H1 (cell line): Measurements from ENCODE around the gene FGF3. TPM values are rescaled to one million over a fixed set of nuclear protein-coding genes. Genes with fewer than 3 reads are reported as not detected.

Source experiments
- CTCF ChIA-PET: fragments of 300-600 bp; sonication (Branson Sonifier 250); formaldehyde crosslinking; loops from one replicate; lab custom pipeline; 2021; ENCODE audit not compliant: partially characterized antibody; lab: Charles Lee
- POLR2A ChIA-PET: fragments of 300-600 bp; sonication (Branson Sonifier 250); formaldehyde crosslinking; loops from one replicate; lab custom pipeline; 2021; ENCODE audit warnings: inconsistent platforms; ENCODE audit not compliant: partially characterized antibody; lab: Charles Lee
- DNase-seq, 2 experiments: peaks; one replicate each; pipeline versions ENCODE4 v3.0.0 to v3.0.0-alpha.2; 2010 to 2022; ENCODE audit warnings: low spot score in 2 of 2, low read depth in 1 of 2, mixed read lengths in 1 of 2
- FAIRE-seq: peaks from 2 replicates; lab custom pipeline; 2011; peaks lifted over from hg19 to GRCh38; lab: Jason Lieb, UNC
- H2AFZ ChIP-seq: 2 replicates; pipeline ENCODE4 v1.8.1; 2012; ENCODE audit warnings: low read length, inconsistent platforms
- H2AK5ac ChIP-seq: 2 replicates; pipeline ENCODE4 v1.6.1; 2013; ENCODE audit warnings: low read depth, low read length
- H2BK120ac ChIP-seq: replicated peaks from 2 replicates; pipeline ENCODE3; 2013; ENCODE audit warnings: low read depth, low read length, inconsistent platforms
- H2BK12ac ChIP-seq: 2 replicates; pipeline ENCODE4 v1.6.1; 2013; ENCODE audit warnings: low read depth, low read length
- H2BK15ac ChIP-seq: 2 replicates; pipeline ENCODE4 v1.6.1; 2013; ENCODE audit warnings: low read length
- H2BK20ac ChIP-seq: 2 replicates; pipeline ENCODE4 v1.6.1; 2013; ENCODE audit warnings: low read length
- H2BK5ac ChIP-seq: 2 replicates; pipeline ENCODE4 v1.6.1; 2013; ENCODE audit warnings: low read depth, low read length
- H3K14ac ChIP-seq: 2 replicates; pipeline ENCODE4 v1.6.1; 2013; ENCODE audit warnings: inconsistent platforms; ENCODE audit not compliant: insufficient read length
- H3K18ac ChIP-seq: 2 replicates; pipeline ENCODE4 v1.6.1; 2013; ENCODE audit warnings: low read length; ENCODE audit errors: extremely low read depth
- H3K23ac ChIP-seq: 2 replicates; pipeline ENCODE4 v1.6.1; 2013; ENCODE audit warnings: inconsistent platforms; ENCODE audit not compliant: insufficient read length
- H3K23me2 ChIP-seq: 2 replicates; pipeline ENCODE4 v1.6.1; 2013; ENCODE audit warnings: low read depth, low read length
- H3K27ac ChIP-seq: 2 replicates; pipeline ENCODE4 v1.6.1; 2011; ENCODE audit warnings: low read depth, low read length, inconsistent platforms
- H3K27me3 ChIP-seq, 4 experiments: replicated peaks in 1 of 4; 1 replicate in 1 of 4; 2 replicates in 3 of 4; pipeline versions ENCODE4 v1.6.1 to v1.8.1; 2011 to 2013; ENCODE audit warnings: low read length in 3 of 4, mild to moderate bottlenecking in 3 of 4, inconsistent platforms in 2 of 4, mixed read lengths in 2 of 4, moderate library complexity in 1 of 4; ENCODE audit not compliant: control insufficient read depth in 3 of 4, insufficient read depth in 3 of 4; ENCODE audit errors: extremely low read depth in 1 of 4
- H3K36me3 ChIP-seq, 4 experiments: 2 replicates each; pipeline versions ENCODE4 v1.6.1 to v1.8.1; 2011 to 2013; ENCODE audit warnings: mild to moderate bottlenecking in 4 of 4, low read length in 3 of 4, moderate library complexity in 2 of 4, control low read depth in 1 of 4, inconsistent platforms in 1 of 4; ENCODE audit not compliant: insufficient read depth in 4 of 4, control insufficient read depth in 2 of 4
- H3K4ac ChIP-seq: replicated peaks from 2 replicates; pipeline ENCODE3; 2013; ENCODE audit warnings: low read length, low read depth, mixed read lengths, inconsistent platforms; ENCODE audit not compliant: insufficient read length
- H3K4me1 ChIP-seq, 4 experiments: replicated peaks in 1 of 4; 1 replicate in 1 of 4; 2 replicates in 3 of 4; pipeline versions ENCODE4 v1.6.1 to v1.8.1; 2011 to 2013; ENCODE audit warnings: low read length in 3 of 4, inconsistent platforms in 2 of 4, mixed read lengths in 1 of 4; ENCODE audit not compliant: insufficient read depth in 4 of 4, control insufficient read depth in 3 of 4
- H3K4me2 ChIP-seq, 2 experiments: 2 replicates each; pipeline versions ENCODE4 v1.6.1 to v1.8.1; 2011 to 2013; ENCODE audit warnings: low read depth in 2 of 2, low read length in 2 of 2, control low read depth in 1 of 2, inconsistent platforms in 1 of 2, mild to moderate bottlenecking in 1 of 2; ENCODE audit not compliant: insufficient read depth in 1 of 2
- H3K4me3 ChIP-seq, 4 experiments: fragments of 200-600, 300-600 bp in 1 of 4; sonication (generic), shearing (Covaris generic), sonication (Bioruptor Twin) in 1 of 4; 2 replicates each; pipeline versions ENCODE4 v1.5.1 to v1.8.1; 2011 to 2016; ENCODE audit warnings: low read length in 4 of 4, low read depth in 3 of 4, control low read depth in 2 of 4, inconsistent platforms in 2 of 4, mild to moderate bottlenecking in 2 of 4, mixed read lengths in 1 of 4, moderate library complexity in 1 of 4; ENCODE audit not compliant: insufficient read depth in 2 of 4; ENCODE audit errors: extremely low read depth in 1 of 4
- H3K56ac ChIP-seq: replicated peaks from 2 replicates; pipeline ENCODE3; 2013; ENCODE audit warnings: low read depth, mild to moderate bottlenecking, mixed read lengths, low read length, inconsistent platforms; ENCODE audit not compliant: insufficient read length
- H3K79me1 ChIP-seq: 2 replicates; pipeline ENCODE4 v1.6.1; 2013; ENCODE audit warnings: low read depth, low read length, control low read depth
- H3K79me2 ChIP-seq, 2 experiments: 2 replicates each; pipeline versions ENCODE4 v1.6.1 to v1.8.1; 2012 to 2013; ENCODE audit warnings: low read length in 2 of 2, mild to moderate bottlenecking in 2 of 2, inconsistent platforms in 1 of 2; ENCODE audit not compliant: insufficient read depth in 2 of 2, control insufficient read depth in 1 of 2
- H3K9ac ChIP-seq, 4 experiments: replicated peaks in 1 of 4; 1 replicate in 1 of 4; 2 replicates in 3 of 4; pipeline versions ENCODE4 v1.6.1 to v1.8.1; 2011 to 2013; ENCODE audit warnings: low read depth in 3 of 4, low read length in 3 of 4, control low read depth in 2 of 4, mild to moderate bottlenecking in 2 of 4, moderate library complexity in 2 of 4, inconsistent platforms in 1 of 4; ENCODE audit errors: extremely low read depth in 1 of 4
- H3K9me3 ChIP-seq, 2 experiments: 2 replicates each; pipeline versions ENCODE4 v1.6.1 to v1.8.1; 2012 to 2013; ENCODE audit warnings: mild to moderate bottlenecking in 2 of 2, moderate library complexity in 2 of 2, control low read depth in 1 of 2, inconsistent platforms in 1 of 2, low read depth in 1 of 2, low read length in 1 of 2, mixed read lengths in 1 of 2; ENCODE audit not compliant: insufficient read depth in 2 of 2
- H4K20me1 ChIP-seq, 2 experiments: replicated peaks in 1 of 2; 2 replicates each; pipeline versions ENCODE3 to v1.8.1; 2011 to 2013; ENCODE audit warnings: inconsistent platforms in 2 of 2, low read length in 2 of 2, mild to moderate bottlenecking in 1 of 2; ENCODE audit not compliant: insufficient read depth in 2 of 2, control insufficient read depth in 1 of 2
- H4K5ac ChIP-seq: 2 replicates; pipeline ENCODE4 v1.6.1; 2013; ENCODE audit warnings: low read length, low read depth, mixed read lengths, inconsistent platforms; ENCODE audit not compliant: insufficient read length
- H4K8ac ChIP-seq: 2 replicates; pipeline ENCODE4 v1.8.0; 2013; ENCODE audit warnings: mild to moderate bottlenecking, moderate library complexity, low read length, inconsistent platforms; ENCODE audit not compliant: insufficient read depth; ENCODE audit errors: extremely low read depth
- H4K91ac ChIP-seq: replicated peaks from 2 replicates; pipeline ENCODE3; 2013; ENCODE audit warnings: low read length, mixed read lengths, inconsistent platforms; ENCODE audit not compliant: insufficient read length
- GTF2F1 ChIP-seq: IDR thresholded peaks from 2 replicates; pipeline ENCODE4 v1.6.1; 2012; ENCODE audit warnings: low read depth, low read length, improper control_type of control experiment, borderline replicate concordance
- MAX ChIP-seq: IDR thresholded peaks from 2 replicates; pipeline ENCODE4 v1.6.1; 2012; ENCODE audit warnings: inconsistent platforms
- WGBS, 2 experiments: shearing (Covaris generic) in 1 of 2; methylation state at CpG; one replicate each; pipeline versions ENCODE4 v1.1.6 to v1.1.7; 2013 to 2015; ENCODE audit warnings: low lambda C conversion rate in 2 of 2, mixed read lengths in 2 of 2, inconsistent platforms in 1 of 2, low coverage in 1 of 2, missing lambda C conversion rate in 1 of 2; ENCODE audit not compliant: insufficient replicate concordance in 2 of 2, insufficient coverage in 1 of 2, insufficient read length in 1 of 2; ENCODE audit errors: extremely low coverage in 1 of 2, missing lambda C conversion rate in 1 of 2; 5-methylcytosine and 5-hydroxymethylcytosine counted together
- polyA plus RNA-seq, 7 experiments: library from polyadenylated mRNA; depleted of rRNA in 3 of 7; stranded (reverse) in 5 of 7; unstranded in 2 of 7; fragments of >200 nt in 5 of 7; fragments of 200-250 nt in 2 of 7; gene quantifications; 1 replicate in 5 of 7; 2 replicates in 1 of 7; 4 replicates in 1 of 7; pipeline versions ENCODE4 v1.2.1 to v1.2.3, GENCODE V29; 2011 to 2013; ENCODE audit warnings: missing spikeins in 2 of 7, mixed read lengths in 2 of 7
- total RNA-seq: library from RNA; stranded (reverse); fragmentation: NEBNext Ultra II Directional; extraction: Animal tissue kit (Norgen Biotek cat#: 25700); gene quantifications from 2 replicates; pipeline ENCODE4 v1.2.1, GENCODE V29; 2021

Gene FGF3
- total and polyA plus RNA-seq, 2 of the 8 experiments (the other 6 are each of a cell fraction or from before 2014, with no cell fraction given), result not detected

- no peaks in the 10 kb centered on the region for H3K79me1 ChIP-seq
- H3K14ac ChIP-seq, result no peak overlapping the region
- peaks cover 12% of the 10 kb centered on the region; the same call in 1 of the 2 replicates for H3K23me2 ChIP-seq
- H4K8ac ChIP-seq, result no peak overlapping the region
- no peak overlapping the region for H3K4me3 ChIP-seq
- peaks cover 0 to 11% (median 2%) of the 10 kb centered on the region in 4 experiments; a peak in 4 of 7 replicates for H3K4me1 ChIP-seq
- no peaks in the 10 kb centered on the region for H3K36me3 ChIP-seq
- H2AFZ ChIP-seq, result no peak overlapping the region
- FAIRE-seq, result no peak
- H2BK15ac ChIP-seq, result no peak overlapping the region
- no peak overlapping the region for H3K4ac ChIP-seq
- H3K56ac ChIP-seq, result no peak overlapping the region
- ChIA-PET CTCF (no interaction called here), POLR2A (no interaction called here)
- H3K23ac ChIP-seq, result no peak overlapping the region
- no peak overlapping the region for H3K27ac ChIP-seq
- no peak overlapping the region for H4K5ac ChIP-seq
- no peak overlapping the region for H2BK20ac ChIP-seq
- no peak overlapping the region for H2BK120ac ChIP-seq
- no peak overlapping the region for H3K18ac ChIP-seq
- no peak overlapping the region for H3K4me2 ChIP-seq
- H4K20me1 ChIP-seq, result peaks cover 0 to 3% of the 10 kb centered on the region in 2 experiments
- H3K9ac ChIP-seq, result no peak overlapping the region
- H2BK5ac ChIP-seq, result no peak overlapping the region
- peaks cover 3% of the 10 kb centered on the region in 2 experiments; a peak in 2 of 4 replicates for H3K9me3 ChIP-seq
- no peak overlapping the region for H2BK12ac ChIP-seq
- DNase-seq, result no peak
- peaks cover 0 to 4% (median 0%) of the 10 kb centered on the region in 4 experiments; a peak in 2 of 7 replicates for H3K27me3 ChIP-seq
- no peak overlapping the region for H4K91ac ChIP-seq
- H2AK5ac ChIP-seq, result peak overlapping the region; percentile 79; the same call in 1 of the 2 replicates
- H3K79me2 ChIP-seq, result no peaks in the 10 kb centered on the region
- WGBS, 2 experiments, result 91 to 98% methylated on average over 6 of the region's 6 CpGs
- no peak for TF ChIP-seq MAX
- no peak for TF ChIP-seq GTF2F1
Observed at GRCh38 chr11:69844396-69844795, 25.2 kb upstream of the FGF3 start.
